Parathyroid adenoma (tissue), 2 donors: ENCODE measurements around the gene OR8G1.

Source experiments
- H2AFZ ChIP-seq: fragments of 300-600 bp; sonication (generic); one replicate; pipeline ENCODE4 v1.7.0; 2017; ENCODE audit warnings: antibody characterized with exemption, mild to moderate bottlenecking
- H3K27ac ChIP-seq: fragments of 300-600 bp; sonication (generic); one replicate; pipeline ENCODE4 v1.7.0; 2017
- H3K27me3 ChIP-seq: fragments of 300-600 bp; sonication (generic); one replicate; pipeline ENCODE4 v1.7.0; 2017; ENCODE audit warnings: low read length; ENCODE audit not compliant: control insufficient read depth, insufficient read depth
- H3K36me3 ChIP-seq: fragments of 300-600 bp; sonication (generic); one replicate; pipeline ENCODE4 v1.7.0; 2017; ENCODE audit warnings: low read length; ENCODE audit not compliant: control insufficient read depth, insufficient read depth
- H3K4me1 ChIP-seq: fragments of 300-600 bp; sonication (generic); one replicate; pipeline ENCODE4 v1.7.0; 2017; ENCODE audit warnings: control low read depth
- H3K4me2 ChIP-seq: fragments of 300-600 bp; sonication (generic); one replicate; pipeline ENCODE4 v1.7.0; 2017; ENCODE audit warnings: low read length
- H3K4me3 ChIP-seq: fragments of 300-600 bp; sonication (generic); one replicate; pipeline ENCODE4 v1.7.0; 2017; ENCODE audit warnings: low read depth, low read length
- H3K79me2 ChIP-seq: fragments of 300-600 bp; sonication (generic); one replicate; pipeline ENCODE4 v1.7.0; 2017; ENCODE audit warnings: control low read depth
- H3K9ac ChIP-seq: fragments of 300-600 bp; sonication (generic); one replicate; pipeline ENCODE4 v1.7.0; 2017; ENCODE audit warnings: mild to moderate bottlenecking
- H3K9me3 ChIP-seq: fragments of 300-600 bp; sonication (generic); one replicate; pipeline ENCODE4 v1.7.0; 2017; ENCODE audit warnings: low read length; ENCODE audit not compliant: control insufficient read depth
- TF ChIP-seq, protein P1 (sequence below): fragments of 300-600 bp; sonication (generic); IDR thresholded peaks from one replicate; pipeline ENCODE4 v1.7.0; 2017; ENCODE audit warnings: antibody characterized with exemption, mild to moderate bottlenecking
- donor health status: primary hyperparathyroidism.

OR8G1 gene

DNA sequence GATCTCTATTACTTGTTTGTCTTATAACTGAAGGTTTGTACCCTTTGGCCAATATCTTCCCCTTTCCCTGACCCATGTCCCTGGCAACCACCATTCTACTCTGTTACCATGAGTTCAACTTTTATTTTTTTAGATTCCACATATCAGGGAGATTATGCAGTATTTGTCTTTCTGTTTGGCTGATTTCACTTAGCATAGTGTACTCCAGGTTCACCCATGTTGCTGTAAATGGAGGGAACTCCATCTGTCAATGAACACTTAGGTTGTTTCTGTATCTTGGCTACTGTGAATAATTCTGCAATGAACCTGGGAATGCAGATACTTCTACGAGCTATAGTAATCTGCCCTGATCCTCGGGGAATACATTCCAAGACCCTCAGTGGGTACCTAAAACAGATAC lies 42.9 kb upstream of the OR8G1 start:
- H3K9me3 ChIP-seq = no peaks in the 10 kb centered on the region
- no peak overlapping the region for H3K4me3 ChIP-seq
- TF ChIP-seq, protein P1, sequence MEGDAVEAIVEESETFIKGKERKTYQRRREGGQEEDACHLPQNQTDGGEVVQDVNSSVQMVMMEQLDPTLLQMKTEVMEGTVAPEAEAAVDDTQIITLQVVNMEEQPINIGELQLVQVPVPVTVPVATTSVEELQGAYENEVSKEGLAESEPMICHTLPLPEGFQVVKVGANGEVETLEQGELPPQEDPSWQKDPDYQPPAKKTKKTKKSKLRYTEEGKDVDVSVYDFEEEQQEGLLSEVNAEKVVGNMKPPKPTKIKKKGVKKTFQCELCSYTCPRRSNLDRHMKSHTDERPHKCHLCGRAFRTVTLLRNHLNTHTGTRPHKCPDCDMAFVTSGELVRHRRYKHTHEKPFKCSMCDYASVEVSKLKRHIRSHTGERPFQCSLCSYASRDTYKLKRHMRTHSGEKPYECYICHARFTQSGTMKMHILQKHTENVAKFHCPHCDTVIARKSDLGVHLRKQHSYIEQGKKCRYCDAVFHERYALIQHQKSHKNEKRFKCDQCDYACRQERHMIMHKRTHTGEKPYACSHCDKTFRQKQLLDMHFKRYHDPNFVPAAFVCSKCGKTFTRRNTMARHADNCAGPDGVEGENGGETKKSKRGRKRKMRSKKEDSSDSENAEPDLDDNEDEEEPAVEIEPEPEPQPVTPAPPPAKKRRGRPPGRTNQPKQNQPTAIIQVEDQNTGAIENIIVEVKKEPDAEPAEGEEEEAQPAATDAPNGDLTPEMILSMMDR = no peak
- no peaks in the 10 kb centered on the region for H3K27me3 ChIP-seq
- H3K36me3 ChIP-seq = no peaks in the 10 kb centered on the region
- no peak overlapping the region for H3K9ac ChIP-seq
- H3K79me2 ChIP-seq = no peaks in the 10 kb centered on the region
- H3K4me1 ChIP-seq = no peaks in the 10 kb centered on the region
- no peak overlapping the region for H3K27ac ChIP-seq
- no peak overlapping the region for H3K4me2 ChIP-seq
- H2AFZ ChIP-seq = no peak overlapping the region

DNA sequence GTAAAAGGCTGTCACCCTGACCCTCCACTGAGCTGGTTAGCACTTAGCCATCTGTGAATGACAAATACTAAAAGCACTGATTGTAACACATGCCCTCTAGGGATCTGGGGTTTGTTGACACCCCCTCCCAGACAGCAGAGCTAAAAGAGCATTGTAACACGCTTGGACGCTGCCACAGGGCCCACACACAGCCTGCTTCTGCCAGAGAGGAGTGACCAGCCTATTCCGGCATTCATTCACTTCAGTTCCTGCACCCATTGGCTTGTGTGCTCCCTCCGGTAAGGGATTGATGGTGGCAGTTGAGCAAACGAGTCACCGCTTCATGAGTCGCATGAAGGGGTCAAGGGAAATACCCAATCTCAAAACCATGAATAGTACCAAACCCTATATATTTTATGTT lies 42.0 kb upstream of the OR8G1 start:
- Histone ChIP-seq H2AFZ (no peak overlapping the region), H3K4me2 (no peak overlapping the region), H3K79me2 (no peaks in the 10 kb centered on the region), H3K27ac (no peak overlapping the region), H3K36me3 (no peaks in the 10 kb centered on the region), H3K9me3 (no peaks in the 10 kb centered on the region), H3K27me3 (no peaks in the 10 kb centered on the region), H3K4me1 (no peaks in the 10 kb centered on the region), H3K4me3 (no peak overlapping the region), H3K9ac (no peak overlapping the region)
- TF ChIP-seq, protein P1 = no peak

DNA sequence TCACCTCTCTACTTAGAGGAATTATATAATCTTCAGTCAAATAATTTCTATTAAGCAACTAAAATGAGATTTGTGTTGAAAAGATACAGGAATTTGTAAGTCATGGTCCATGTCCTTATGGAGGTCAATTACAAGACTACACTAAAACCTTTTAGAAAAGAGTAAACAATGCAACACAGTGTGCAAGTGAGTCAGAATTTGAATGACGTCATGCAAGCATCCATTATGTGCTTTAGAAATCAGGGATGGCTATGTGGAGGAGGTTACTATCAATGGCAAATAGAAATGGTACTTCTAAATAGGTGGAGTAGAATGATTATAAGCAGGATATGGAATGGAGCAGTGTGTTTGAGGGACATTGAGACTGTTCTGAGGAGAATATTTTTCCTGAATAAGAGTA lies 41.2 kb upstream of the OR8G1 start:
- TF ChIP-seq, protein P1 = no peak
- Histone ChIP-seq H3K9ac (no peak overlapping the region), H2AFZ (no peak overlapping the region), H3K4me1 (no peaks in the 10 kb centered on the region), H3K27ac (no peak overlapping the region), H3K27me3 (no peaks in the 10 kb centered on the region), H3K4me3 (no peak overlapping the region), H3K4me2 (no peak overlapping the region), H3K79me2 (no peaks in the 10 kb centered on the region), H3K9me3 (no peaks in the 10 kb centered on the region), H3K36me3 (no peaks in the 10 kb centered on the region)

DNA sequence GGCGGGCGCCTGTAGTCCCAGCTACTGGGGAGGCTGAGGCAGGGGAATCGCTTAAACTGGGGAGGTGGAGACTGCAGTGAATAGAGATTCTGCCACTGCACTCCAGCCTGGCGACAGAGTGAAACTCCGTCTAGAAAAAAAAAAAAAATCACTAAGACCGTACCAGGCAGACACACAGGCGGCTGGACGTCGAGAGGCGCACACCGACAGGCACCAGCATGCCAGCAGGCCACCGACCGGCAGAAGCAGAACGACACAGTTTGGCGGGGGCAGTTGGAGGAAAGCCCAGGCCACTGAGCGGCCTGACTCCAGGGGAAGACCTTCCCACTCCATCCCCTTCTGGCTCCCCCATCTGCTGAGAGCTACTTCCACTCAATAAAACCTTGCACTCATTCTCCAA lies 40.2 kb upstream of the OR8G1 start:
- TF ChIP-seq, protein P1 = no peak
- no peaks in the 10 kb centered on the region for H3K27me3 ChIP-seq
- H3K4me1 ChIP-seq = no peaks in the 10 kb centered on the region
- no peaks in the 10 kb centered on the region for H3K9me3 ChIP-seq
- H3K27ac ChIP-seq = no peak overlapping the region
- no peak overlapping the region for H3K4me2 ChIP-seq
- H3K36me3 ChIP-seq = no peaks in the 10 kb centered on the region
- H3K79me2 ChIP-seq = no peaks in the 10 kb centered on the region
- no peak overlapping the region for H2AFZ ChIP-seq
- H3K9ac ChIP-seq = no peak overlapping the region
- no peak overlapping the region for H3K4me3 ChIP-seq

DNA sequence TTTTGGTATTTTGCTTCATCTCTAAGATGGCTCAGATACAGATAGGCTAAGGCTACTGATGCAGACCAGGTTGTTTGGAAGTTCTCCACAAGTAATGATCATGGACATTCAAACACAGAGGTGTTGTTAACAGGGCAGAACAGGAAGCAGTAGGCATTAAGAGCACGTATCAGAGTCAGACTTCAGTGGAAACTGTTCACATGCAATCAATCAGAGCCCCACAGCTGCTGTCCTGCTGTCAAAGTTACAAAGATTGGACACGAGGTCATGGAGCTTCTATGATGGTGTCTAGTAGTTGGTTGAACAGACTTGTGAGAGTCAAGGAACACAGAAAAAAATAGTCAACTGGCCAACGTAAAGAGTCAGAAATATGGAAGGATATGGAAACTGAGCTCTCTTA lies 37.9 kb upstream of the OR8G1 start:
- H3K27me3 ChIP-seq = no peaks in the 10 kb centered on the region
- no peaks in the 10 kb centered on the region for H3K4me1 ChIP-seq
- H3K27ac ChIP-seq = no peak overlapping the region
- no peak overlapping the region for H2AFZ ChIP-seq
- no peaks in the 10 kb centered on the region for H3K79me2 ChIP-seq
- no peak overlapping the region for H3K4me2 ChIP-seq
- H3K9ac ChIP-seq = no peak overlapping the region
- no peak overlapping the region for H3K4me3 ChIP-seq
- no peaks in the 10 kb centered on the region for H3K36me3 ChIP-seq
- TF ChIP-seq, protein P1 = no peak
- no peaks in the 10 kb centered on the region for H3K9me3 ChIP-seq
